Measurements from ENCODE around the gene HDAC4.

DNA sequence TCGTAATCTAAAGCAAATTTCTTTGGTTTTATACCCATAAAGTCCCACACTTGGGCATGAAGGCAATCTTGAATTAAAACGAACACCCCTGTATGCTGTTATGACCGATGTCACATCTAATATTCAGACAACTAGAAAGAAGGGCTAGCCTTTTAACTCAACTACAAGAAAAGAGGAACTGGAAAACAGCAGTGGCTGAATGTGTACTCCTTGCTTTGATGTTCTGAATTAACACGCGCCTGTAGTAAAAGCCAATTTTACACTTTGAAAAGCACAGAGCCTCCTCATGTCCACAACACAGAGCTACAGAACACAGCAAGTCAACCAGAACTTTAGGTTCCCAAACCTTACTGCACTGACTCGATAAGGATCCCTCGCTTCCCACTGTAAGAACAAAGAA lies 147.6 kb downstream of the HDAC4 start:
- TF ChIP-seq, protein P1, sequence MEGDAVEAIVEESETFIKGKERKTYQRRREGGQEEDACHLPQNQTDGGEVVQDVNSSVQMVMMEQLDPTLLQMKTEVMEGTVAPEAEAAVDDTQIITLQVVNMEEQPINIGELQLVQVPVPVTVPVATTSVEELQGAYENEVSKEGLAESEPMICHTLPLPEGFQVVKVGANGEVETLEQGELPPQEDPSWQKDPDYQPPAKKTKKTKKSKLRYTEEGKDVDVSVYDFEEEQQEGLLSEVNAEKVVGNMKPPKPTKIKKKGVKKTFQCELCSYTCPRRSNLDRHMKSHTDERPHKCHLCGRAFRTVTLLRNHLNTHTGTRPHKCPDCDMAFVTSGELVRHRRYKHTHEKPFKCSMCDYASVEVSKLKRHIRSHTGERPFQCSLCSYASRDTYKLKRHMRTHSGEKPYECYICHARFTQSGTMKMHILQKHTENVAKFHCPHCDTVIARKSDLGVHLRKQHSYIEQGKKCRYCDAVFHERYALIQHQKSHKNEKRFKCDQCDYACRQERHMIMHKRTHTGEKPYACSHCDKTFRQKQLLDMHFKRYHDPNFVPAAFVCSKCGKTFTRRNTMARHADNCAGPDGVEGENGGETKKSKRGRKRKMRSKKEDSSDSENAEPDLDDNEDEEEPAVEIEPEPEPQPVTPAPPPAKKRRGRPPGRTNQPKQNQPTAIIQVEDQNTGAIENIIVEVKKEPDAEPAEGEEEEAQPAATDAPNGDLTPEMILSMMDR (IDR thresholded peaks at IDR 0.05) = no peak
- TF ChIP-seq POLR2A (IDR thresholded peaks at IDR 0.05) = no peak
